ENCODE measurements around the gene GPD2. TPM values are rescaled to one million over a fixed set of nuclear protein-coding genes. Genes with fewer than 3 reads are reported as not detected.

GPD2 gene
- total RNA-seq, 2 experiments from 2014 or later = 33.5 to 40.9 TPM

DNA sequence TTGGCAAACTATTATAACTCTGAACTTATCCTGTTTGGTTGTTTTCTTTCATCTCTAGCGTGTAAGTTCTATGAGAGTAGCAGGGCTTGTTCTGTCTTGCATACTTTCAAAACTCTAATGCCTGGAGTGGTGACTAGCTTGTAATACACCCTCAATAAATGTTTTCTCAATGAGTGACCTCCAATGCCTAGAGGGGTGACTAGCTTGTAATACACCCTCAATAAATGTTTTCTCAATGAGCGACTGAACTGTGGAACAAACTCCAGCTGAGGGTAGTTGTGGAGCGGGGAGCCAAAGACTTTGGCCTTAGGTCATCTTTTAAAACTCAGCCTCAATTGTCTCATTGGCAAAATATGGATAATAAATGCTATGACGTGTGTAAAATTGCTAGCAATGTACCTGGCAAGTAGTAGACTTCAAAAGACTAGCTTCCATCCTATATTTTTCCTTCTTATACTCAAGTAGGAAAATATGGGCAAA lies 1.8 kb downstream of the GPD2 start:
- Mint-ChIP-seq H3K27me3 (no peaks in the 10 kb centered on the region), H3K4me1 (ENCODE audit: low read depth) (peaks cover 26% of the 10 kb centered on the region), H3K36me3 (ENCODE audit: low read depth) (peaks cover 21% of the 10 kb centered on the region), H3K9me3 (no peaks in the 10 kb centered on the region), H3K27ac (no peak overlapping the region), H3K4me3 (peak overlapping the region; percentile 85)
- CTCF ChIA-PET = interaction anchor here (1.1 to 3.1 kb wide), 2 partner anchors 97 to 152 kb away, joined by 4 to 12 read pairs; no protein-coding TSS in a partner anchor
- POLR2A ChIA-PET = interaction anchor here (0.8 to 1.2 kb wide), 2 partner anchors 22 to 95 kb away, joined by 3 read pairs; no protein-coding TSS in a partner anchor
- intact Hi-C loops (cut with micrococcal nuclease) = loop anchor here (2.0 to 10.0 kb wide), 2 partner anchors 39 to 147 kb away; no protein-coding TSS in a partner anchor
- no peak for ATAC-seq
- DNase-seq = no peak
- TF ChIP-seq CTCF (IDR thresholded peaks at IDR 0.05) = no peak

GRCh38 chr2:156443089-156443488 lies 6.9 kb downstream of the GPD2 start:
- ATAC-seq = no peak
- CTCF ChIA-PET = no interaction called here
- H3K27ac Mint-ChIP-seq = no peak overlapping the region

DNA sequence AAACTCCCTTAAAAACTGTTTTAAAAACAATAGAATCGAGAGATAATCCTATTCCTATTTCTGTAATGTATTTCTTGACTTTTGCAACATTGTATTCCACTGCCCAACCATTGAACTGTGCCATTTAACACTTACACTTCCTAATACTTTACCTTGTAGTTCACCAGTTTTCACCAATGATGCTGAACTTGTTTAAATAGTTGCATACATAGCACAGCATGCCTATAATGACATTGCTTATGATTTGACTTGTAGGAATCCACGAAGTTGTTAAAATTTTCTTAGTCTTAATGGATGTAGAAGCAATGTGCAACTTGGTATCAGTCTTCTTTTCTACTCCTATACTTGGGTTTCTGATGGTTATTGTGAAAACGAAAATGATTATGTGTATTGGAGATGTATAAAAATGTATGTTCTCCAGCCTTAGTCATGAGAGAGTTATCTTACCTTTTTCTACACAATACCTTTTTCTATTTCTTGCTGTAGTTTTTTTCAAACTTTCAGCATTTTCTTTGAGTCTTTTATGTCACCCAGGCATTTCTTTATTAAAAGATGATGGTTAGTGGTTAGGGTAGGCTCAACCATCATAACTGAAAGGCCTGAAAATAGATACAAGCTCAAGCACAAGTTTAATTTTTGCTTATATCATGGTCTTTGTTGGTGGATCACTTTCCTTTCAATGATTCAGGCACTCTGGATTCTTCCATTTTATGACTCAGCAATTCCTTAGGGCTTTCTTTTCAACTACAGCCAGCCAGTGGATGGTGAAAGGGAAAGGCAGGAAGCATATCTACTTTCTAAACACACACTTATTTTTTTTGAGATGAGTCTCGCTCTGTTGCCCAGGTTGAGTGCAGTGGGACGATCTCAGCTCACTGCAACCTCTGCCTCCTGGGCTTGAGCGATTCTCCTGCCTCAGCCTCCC lies 9.4 kb downstream of the GPD2 start:
- ChIA-PET CTCF (no interaction called here), POLR2A (no interaction called here)
- intact Hi-C loops (cut with micrococcal nuclease) = no loop called here
- Mint-ChIP-seq H3K27ac (no peak overlapping the region), H3K4me1 (ENCODE audit: low read depth) (peaks cover 16% of the 10 kb centered on the region), H3K36me3 (ENCODE audit: low read depth) (peaks cover 20% of the 10 kb centered on the region), H3K4me3 (no peak overlapping the region), H3K27me3 (no peaks in the 10 kb centered on the region), H3K9me3 (peaks cover 5% of the 10 kb centered on the region)
- DNase-seq (no peak), ATAC-seq (no peak)
- no peak for TF ChIP-seq CTCF (IDR thresholded peaks at IDR 0.05)

More at GRCh38 chr2:156443089-156443488, 6.9 kb downstream of the GPD2 start:
- Mint-ChIP-seq H3K4me3 (no peak overlapping the region), H3K36me3 (ENCODE audit: low read depth) (peaks cover 22% of the 10 kb centered on the region), H3K4me1 (ENCODE audit: low read depth) (peaks cover 28% of the 10 kb centered on the region), H3K27me3 (no peaks in the 10 kb centered on the region), H3K9me3 (no peaks in the 10 kb centered on the region)
- no peak for TF ChIP-seq CTCF (IDR thresholded peaks at IDR 0.05)
- intact Hi-C loops (cut with micrococcal nuclease) = no loop called here
- POLR2A ChIA-PET = no interaction called here
- DNase-seq = no peak

DNA sequence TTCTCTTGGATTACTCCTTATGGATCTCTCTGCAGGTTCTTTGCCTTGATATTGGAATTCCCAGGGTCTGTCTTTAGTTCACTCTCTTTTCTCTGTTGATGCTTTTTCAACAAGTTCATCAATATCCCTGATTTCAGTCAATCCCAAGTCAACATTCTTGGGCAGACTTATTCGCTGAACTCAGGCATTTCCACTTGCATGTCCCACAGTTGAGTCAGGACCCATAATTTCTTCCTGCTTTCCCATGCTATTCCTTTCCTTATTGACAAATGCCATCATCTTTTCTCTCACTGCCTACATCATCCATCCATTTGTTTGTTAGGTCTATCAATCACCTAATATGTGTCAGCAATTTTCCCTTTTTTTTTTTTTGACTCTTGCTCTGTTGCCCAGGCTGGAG lies 11.6 kb downstream of the GPD2 start:
- no peak overlapping the region for H3K4me3 Mint-ChIP-seq
- peaks cover 9% of the 10 kb centered on the region for H3K9me3 Mint-ChIP-seq
- H3K27ac Mint-ChIP-seq = no peak overlapping the region
- ChIA-PET POLR2A (no interaction called here), CTCF (no interaction called here)
- no peaks in the 10 kb centered on the region for H3K27me3 Mint-ChIP-seq
- no peak for TF ChIP-seq CTCF (IDR thresholded peaks at IDR 0.05)
- H3K36me3 Mint-ChIP-seq (ENCODE audit: low read depth) = peaks cover 19% of the 10 kb centered on the region
- no peak for ATAC-seq
- peaks cover 19% of the 10 kb centered on the region for H3K4me1 Mint-ChIP-seq (ENCODE audit: low read depth)
- no peak for DNase-seq
- intact Hi-C loops (cut with micrococcal nuclease) = no loop called here

GRCh38 chr2:156448766-156449165 lies 12.6 kb downstream of the GPD2 start:
- DNase-seq (no peak), ATAC-seq (no peak)
- Mint-ChIP-seq H3K36me3 (ENCODE audit: low read depth) (peaks cover 25% of the 10 kb centered on the region), H3K4me3 (no peak overlapping the region), H3K9me3 (peaks cover 11% of the 10 kb centered on the region), H3K4me1 (ENCODE audit: low read depth) (peaks cover 24% of the 10 kb centered on the region), H3K27me3 (no peaks in the 10 kb centered on the region), H3K27ac (no peak overlapping the region)
- intact Hi-C loops (cut with micrococcal nuclease) = no loop called here
- no peak for TF ChIP-seq CTCF (IDR thresholded peaks at IDR 0.05)
- ChIA-PET CTCF (no interaction called here), POLR2A (no interaction called here)
